ENCODE measurements around the gene PTP4A2. TPM values are rescaled to one million over a fixed set of nuclear protein-coding genes. Genes with fewer than 3 reads are reported as not detected.

PTP4A2 gene
- total RNA-seq, 6 donors from 2014 or later: 71.6 to 279 (median 148) TPM

GRCh38 chr1:31939484-31940329, 1.5 kb upstream of the PTP4A2 start:
- DNase-seq: peak in 1 of 2 donors; percentile 77
- WGBS, 2 donors: 72 to 76% methylated on average over 13 to 16 of the region's 16 CpGs
- peaks cover 52 to 82% (median 72%) of the 10 kb centered on the region in 4 donors for H3K4me1 ChIP-seq

GRCh38 chr1:31937300-31938183, 626 bp downstream of the PTP4A2 start:
- TF ChIP-seq POLR2AphosphoS5 (IDR thresholded peaks at IDR 0.05) (peak in 1 of 2 donors; percentile 9), POLR2A (IDR thresholded peaks at IDR 0.05) (no peak)
- DNase-seq: peak; percentile 76 to 96
- peaks cover 59 to 83% (median 74%) of the 10 kb centered on the region in 4 donors for H3K4me1 ChIP-seq
- H3K36me3 ChIP-seq: no peaks in the 10 kb centered on the region
- H3K27ac ChIP-seq: peak overlapping the region; percentile 97 to 99 (median 98)
- 2% methylated on average over 23 to 35 of the region's 78 CpGs for WGBS, 2 donors
- peak overlapping the region; percentile 53 to 81 (median 72) for H3K4me3 ChIP-seq
- no peaks in the 10 kb centered on the region for H3K27me3 ChIP-seq
- no peaks in the 10 kb centered on the region for H3K9me3 ChIP-seq
- ATAC-seq (ENCODE audit: low FRiP score in 2 of 2): peak; percentile 83 to 84

More at GRCh38 chr1:31939484-31940329, 1.5 kb upstream of the PTP4A2 start:
- peak in 1 of 2 donors; percentile 44 for ATAC-seq (ENCODE audit: low FRiP score in 2 of 2)
- no peaks in the 10 kb centered on the region for H3K36me3 ChIP-seq
- H3K27me3 ChIP-seq: no peaks in the 10 kb centered on the region
- no peaks in the 10 kb centered on the region for H3K9me3 ChIP-seq
- TF ChIP-seq POLR2AphosphoS5 (IDR thresholded peaks at IDR 0.05): no peak
- peak in 1 of 4 donors; percentile 43 for TF ChIP-seq POLR2A (IDR thresholded peaks at IDR 0.05)
- peak in 5 of 6 experiments; percentile 14 to 61 (median 35) for TF ChIP-seq CTCF (IDR thresholded peaks at IDR 0.05)
- TF ChIP-seq EP300 (IDR thresholded peaks at IDR 0.05): peak in 1 of 4 donors; percentile 31
- H3K4me3 ChIP-seq: no peak overlapping the region
- H3K27ac ChIP-seq: peak overlapping the region; percentile 97 to 99 (median 98)

- Histone ChIP-seq H3K27ac (peak overlapping the region; percentile 97 to 99 (median 98)), H3K4me3 (peak overlapping the region; percentile 53 to 81 (median 72)), H3K4me1 (peaks cover 63 to 83% (median 76%) of the 10 kb centered on the region in 4 donors), H3K36me3 (no peaks in the 10 kb centered on the region), H3K27me3 (no peaks in the 10 kb centered on the region), H3K9me3 (no peaks in the 10 kb centered on the region)
- no peak for TF ChIP-seq CTCF (IDR thresholded peaks at IDR 0.05)
- no peak for TF ChIP-seq EP300 (IDR thresholded peaks at IDR 0.05)
- TF ChIP-seq POLR2AphosphoS5 (IDR thresholded peaks at IDR 0.05): no peak
- TF ChIP-seq POLR2A (IDR thresholded peaks at IDR 0.05): no peak
- ATAC-seq (ENCODE audit: low FRiP score in 2 of 2) (no peak), DNase-seq (no peak)
- 0% methylated on average over 2 of the region's 2 CpGs for WGBS, 2 donors
These were observed 1.2 kb downstream of the PTP4A2 start for GRCh38 chr1:31936981-31937299.

GRCh38 chr1:31936278-31936980, 1.7 kb downstream of the PTP4A2 start:
- 64 to 65% methylated on average over 8 of the region's 8 CpGs for WGBS, 2 donors

More at GRCh38 chr1:31936278-31936980, 1.7 kb downstream of the PTP4A2 start:
- DNase-seq: no peak
- Histone ChIP-seq H3K9me3 (no peaks in the 10 kb centered on the region), H3K4me1 (peaks cover 68 to 83% (median 78%) of the 10 kb centered on the region in 4 donors), H3K4me3 (peak overlapping the region; percentile 53 to 81 (median 72)), H3K27me3 (no peaks in the 10 kb centered on the region), H3K27ac (peak overlapping the region; percentile 97 to 99 (median 98)), H3K36me3 (no peaks in the 10 kb centered on the region)
- TF ChIP-seq POLR2A (IDR thresholded peaks at IDR 0.05): peak in 1 of 4 donors; percentile 23
- no peak for TF ChIP-seq EP300 (IDR thresholded peaks at IDR 0.05)
- no peak for TF ChIP-seq POLR2AphosphoS5 (IDR thresholded peaks at IDR 0.05)
- ATAC-seq (ENCODE audit: low FRiP score in 2 of 2): no peak

All from upper lobe of left lung (tissue), 6 donors.